Coronary artery (tissue), 2 donors: ENCODE measurements around the gene NDST3.

Experiments used
- DNase-seq: peaks from one replicate; pipeline ENCODE4 v3.0.0-alpha.2; 2017; ENCODE audit warnings: low spot score
- H3K27ac ChIP-seq, 2 donors: fragments of 200-600 bp; sonication (generic); one replicate each; pipeline ENCODE4 v1.5.1; 2016 to 2019
- H3K4me3 ChIP-seq: fragments of 200-600 bp; sonication (generic); 2 replicates; pipeline ENCODE4 v1.5.1; 2016; ENCODE audit warnings: mild to moderate bottlenecking, moderate library complexity
- TF ChIP-seq, protein P1 (sequence below): fragments of 200-600 bp; sonication (generic); IDR thresholded peaks from one replicate; pipeline ENCODE4 v1.5.1; 2019; ENCODE audit warnings: antibody characterized with exemption

Gene NDST3

DNA sequence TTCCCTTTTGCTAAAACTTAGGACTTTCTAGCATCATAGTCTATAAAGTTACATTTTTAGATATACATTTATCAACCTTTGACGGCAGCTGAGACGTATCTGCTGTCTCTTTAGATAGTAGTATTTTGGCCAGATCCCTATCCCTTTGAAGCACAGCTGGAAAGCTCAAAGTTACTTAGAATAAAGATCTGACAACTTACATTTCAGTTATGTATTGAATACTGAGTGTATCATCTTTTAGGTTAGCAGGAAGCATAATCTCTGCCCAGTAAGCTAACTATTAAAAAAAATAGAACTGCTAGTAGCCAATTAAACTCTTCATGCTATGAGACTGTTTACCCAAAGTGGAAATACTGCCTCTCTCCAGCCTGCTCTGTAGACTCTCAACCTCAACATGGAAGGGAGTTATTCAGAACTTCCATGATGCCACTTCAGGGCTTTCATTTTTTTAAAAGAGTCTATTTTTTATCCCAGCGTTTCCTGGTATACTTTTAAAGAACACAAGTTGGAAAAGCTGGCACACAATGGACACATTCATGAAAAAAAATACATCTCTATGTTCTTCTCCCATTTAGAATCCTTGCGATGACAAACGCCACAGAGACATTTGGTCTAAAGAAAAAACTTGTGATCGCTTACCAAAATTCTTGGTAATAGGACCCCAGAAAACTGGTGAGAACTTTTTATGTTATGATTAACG, 192.2 kb downstream of the NDST3 start:
- DNase-seq: no peak
- no peak overlapping the region for H3K27ac ChIP-seq
- TF ChIP-seq, protein P1, sequence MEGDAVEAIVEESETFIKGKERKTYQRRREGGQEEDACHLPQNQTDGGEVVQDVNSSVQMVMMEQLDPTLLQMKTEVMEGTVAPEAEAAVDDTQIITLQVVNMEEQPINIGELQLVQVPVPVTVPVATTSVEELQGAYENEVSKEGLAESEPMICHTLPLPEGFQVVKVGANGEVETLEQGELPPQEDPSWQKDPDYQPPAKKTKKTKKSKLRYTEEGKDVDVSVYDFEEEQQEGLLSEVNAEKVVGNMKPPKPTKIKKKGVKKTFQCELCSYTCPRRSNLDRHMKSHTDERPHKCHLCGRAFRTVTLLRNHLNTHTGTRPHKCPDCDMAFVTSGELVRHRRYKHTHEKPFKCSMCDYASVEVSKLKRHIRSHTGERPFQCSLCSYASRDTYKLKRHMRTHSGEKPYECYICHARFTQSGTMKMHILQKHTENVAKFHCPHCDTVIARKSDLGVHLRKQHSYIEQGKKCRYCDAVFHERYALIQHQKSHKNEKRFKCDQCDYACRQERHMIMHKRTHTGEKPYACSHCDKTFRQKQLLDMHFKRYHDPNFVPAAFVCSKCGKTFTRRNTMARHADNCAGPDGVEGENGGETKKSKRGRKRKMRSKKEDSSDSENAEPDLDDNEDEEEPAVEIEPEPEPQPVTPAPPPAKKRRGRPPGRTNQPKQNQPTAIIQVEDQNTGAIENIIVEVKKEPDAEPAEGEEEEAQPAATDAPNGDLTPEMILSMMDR: no peak
- H3K4me3 ChIP-seq: no peak overlapping the region

DNA sequence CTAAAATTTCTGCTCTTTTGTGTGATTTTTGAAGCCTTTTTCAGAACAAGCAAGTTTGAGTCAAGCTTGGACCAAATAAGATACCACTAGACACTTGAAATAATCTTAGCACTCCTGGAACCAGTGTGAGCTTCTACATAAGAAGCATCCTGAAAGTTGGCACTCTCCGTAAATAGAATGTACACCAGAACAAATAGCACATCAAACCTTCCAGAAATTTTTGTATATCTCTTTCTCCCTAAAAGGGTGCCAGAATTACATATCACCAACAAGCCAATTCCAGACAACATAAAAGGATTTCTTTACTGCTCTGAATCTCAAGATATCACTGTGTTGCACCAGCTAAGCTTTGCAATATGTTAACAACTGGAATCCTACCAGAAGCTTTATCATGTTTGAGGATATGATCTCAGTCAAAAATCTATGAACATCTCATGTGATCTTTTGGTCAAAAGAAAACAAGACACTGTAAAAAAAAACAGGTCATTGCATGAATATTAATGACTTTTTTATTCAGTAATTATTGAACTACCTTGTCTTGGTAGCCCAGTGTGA, 201.4 kb downstream of the NDST3 start:
- no peak for DNase-seq
- TF ChIP-seq, protein P1: no peak
- H3K27ac ChIP-seq: no peak overlapping the region
- no peak overlapping the region for H3K4me3 ChIP-seq

DNA sequence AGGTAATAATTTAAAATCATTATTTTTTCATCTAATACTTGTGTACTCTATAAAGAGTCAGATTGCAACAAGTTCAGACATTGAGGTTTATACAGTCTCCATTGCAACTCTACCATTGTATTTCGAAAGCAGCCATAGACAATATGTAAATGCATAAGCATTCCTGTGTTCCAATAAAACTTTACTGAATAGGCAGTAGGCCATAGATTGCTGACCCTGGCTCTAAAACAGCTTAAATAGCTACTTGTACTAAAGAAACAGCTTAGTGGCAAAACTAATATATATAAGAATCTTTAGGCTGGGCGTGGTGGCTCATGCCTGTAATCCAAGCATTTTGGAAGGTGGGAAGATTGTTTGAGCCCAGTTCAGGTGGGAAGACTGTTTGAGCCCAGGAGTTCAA, 203.2 kb downstream of the NDST3 start:
- TF ChIP-seq, protein P1: no peak
- H3K4me3 ChIP-seq: no peak overlapping the region
- no peak overlapping the region for H3K27ac ChIP-seq
- DNase-seq: no peak

DNA sequence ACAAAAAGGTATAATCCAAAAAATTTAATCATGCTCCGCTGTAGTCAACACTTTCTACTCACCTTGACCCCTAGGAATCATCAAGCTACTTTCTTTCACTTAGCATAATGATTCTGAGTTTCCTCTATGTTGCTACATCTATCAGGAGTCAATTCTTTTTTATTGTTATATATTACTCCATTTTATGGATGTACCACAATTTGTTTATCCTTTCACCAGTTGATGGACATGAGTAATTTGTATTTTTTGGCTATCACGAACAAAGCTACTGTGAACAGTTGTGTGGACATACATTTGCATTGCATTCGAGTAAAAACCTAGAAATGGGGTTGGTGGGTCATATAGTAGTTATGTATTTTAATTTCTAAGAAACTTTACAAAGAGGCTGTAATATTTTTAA, 215.6 kb downstream of the NDST3 start:
- TF ChIP-seq, protein P1: no peak
- DNase-seq: no peak
- Histone ChIP-seq H3K27ac (no peak overlapping the region), H3K4me3 (no peak overlapping the region)

DNA sequence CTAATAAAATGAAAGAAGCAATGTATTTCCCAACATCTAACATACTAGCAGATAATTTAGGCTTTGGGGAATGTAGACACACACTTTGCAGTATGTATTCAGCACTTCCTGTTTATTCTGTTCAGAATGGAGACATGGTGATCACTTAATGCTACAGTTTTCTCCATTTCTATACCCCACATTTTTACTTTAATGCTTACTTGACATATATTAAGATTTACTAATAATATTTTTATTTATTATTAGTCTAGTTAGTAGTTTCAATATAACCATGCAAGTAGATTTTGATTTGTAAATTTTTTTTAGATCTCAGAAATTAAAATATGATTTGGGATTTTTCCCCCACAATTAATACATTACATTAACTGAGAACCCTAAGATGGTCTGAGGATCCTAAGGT, 220.1 kb downstream of the NDST3 start:
- DNase-seq: no peak
- TF ChIP-seq, protein P1: no peak

DNA sequence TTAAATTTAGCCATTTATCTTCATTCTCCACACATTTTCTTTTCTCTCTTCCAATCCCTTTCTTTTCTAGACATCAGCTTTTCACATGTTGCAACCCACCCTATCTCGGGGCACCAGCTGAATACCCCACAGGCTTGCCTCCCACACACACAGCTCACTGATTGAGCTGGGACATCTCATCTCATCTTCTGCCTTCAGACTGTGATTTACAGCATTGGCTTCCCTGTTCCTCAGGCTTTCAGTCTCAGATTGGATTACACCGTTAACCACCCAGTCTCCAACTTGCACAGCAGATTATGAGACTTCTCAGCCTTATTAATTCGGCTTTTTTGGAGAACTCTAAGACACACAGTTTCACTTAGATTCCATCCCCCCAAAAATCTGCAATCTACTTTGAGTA, 224.8 kb downstream of the NDST3 start:
- no peak for DNase-seq
- Histone ChIP-seq H3K4me3 (no peak overlapping the region), H3K27ac (no peak overlapping the region)
- TF ChIP-seq, protein P1: no peak

More for the DNA sequence above, 220.1 kb downstream of the NDST3 start:
- H3K27ac ChIP-seq: no peak overlapping the region
- no peak overlapping the region for H3K4me3 ChIP-seq

DNA sequence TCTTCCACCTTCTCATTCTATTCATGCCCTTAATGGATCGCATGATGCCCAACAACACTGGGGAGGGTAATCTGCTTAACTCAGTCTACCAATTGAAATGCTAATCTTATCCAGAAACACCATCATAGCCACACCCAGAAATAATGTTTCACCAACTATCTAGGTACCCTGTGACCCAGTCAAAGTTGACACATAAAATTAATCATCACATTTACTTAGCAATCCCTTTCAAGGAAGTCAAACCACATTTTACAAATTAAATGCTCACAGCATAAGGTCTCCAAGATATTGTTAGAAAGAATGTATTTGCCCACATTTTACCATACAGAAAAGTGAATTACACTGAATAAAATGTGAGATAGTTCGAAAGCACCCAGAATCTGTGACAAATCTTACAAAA, 226.0 kb downstream of the NDST3 start:
- TF ChIP-seq, protein P1: no peak
- Histone ChIP-seq H3K27ac (no peak overlapping the region), H3K4me3 (no peak overlapping the region)
- no peak for DNase-seq
